Keratinocyte (primary cell): ENCODE results near the gene CEP20. TPM values are rescaled to one million over a fixed set of nuclear protein-coding genes. Genes with fewer than 3 reads are reported as not detected.

Experiments
- DNase-seq: peaks from one replicate; pipeline ENCODE4 v3.0.0-alpha.2; 2011; ENCODE audit warnings: low read depth, missing footprints, low spot score
- FAIRE-seq: peaks from 2 replicates; lab custom pipeline; 2011; peaks lifted over from hg19 to GRCh38; lab: Jason Lieb, UNC
- H2AFZ ChIP-seq: 2 replicates; pipeline ENCODE4 v1.6.0; 2012; ENCODE audit warnings: low read length, control low read depth, inconsistent platforms; ENCODE audit not compliant: control insufficient read depth
- H3K27ac ChIP-seq: 2 replicates; pipeline ENCODE4 v1.5.1; 2011; ENCODE audit warnings: low read length; ENCODE audit not compliant: control insufficient read depth, insufficient read depth
- H3K27me3 ChIP-seq: 3 replicates; pipeline ENCODE4 v1.6.0; 2011; ENCODE audit warnings: low read length; ENCODE audit not compliant: control insufficient read depth, insufficient read depth; ENCODE audit errors: extremely low read depth
- H3K36me3 ChIP-seq, 2 experiments: 2 replicates in 1 of 2; 3 replicates in 1 of 2; pipeline ENCODE4 v1.5.1; 2011; ENCODE audit warnings: low read length in 2 of 2, mild to moderate bottlenecking in 1 of 2; ENCODE audit not compliant: control insufficient read depth in 2 of 2, insufficient read depth in 2 of 2; ENCODE audit errors: extremely low read depth in 1 of 2
- H3K4me1 ChIP-seq: 3 replicates; pipeline ENCODE4 v1.5.1; 2011; ENCODE audit warnings: low read length; ENCODE audit not compliant: control insufficient read depth, insufficient read depth; ENCODE audit errors: extremely low read depth
- H3K4me2 ChIP-seq: 3 replicates; pipeline ENCODE4 v1.6.0; 2011; ENCODE audit warnings: low read depth, low read length; ENCODE audit not compliant: control insufficient read depth, insufficient read depth; ENCODE audit errors: extremely low read depth
- H3K4me3 ChIP-seq, 3 experiments: fragments of 200-600 bp in 1 of 3; sonication (generic) in 1 of 3; 2 replicates in 2 of 3; 3 replicates in 1 of 3; pipeline ENCODE4 v1.5.1; 2011 to 2016; ENCODE audit warnings: low read length in 3 of 3, mild to moderate bottlenecking in 3 of 3, control low read depth in 2 of 3, inconsistent platforms in 1 of 3, low read depth in 1 of 3, mixed read lengths in 1 of 3, mixed run types in 1 of 3, moderate library complexity in 1 of 3; ENCODE audit not compliant: control insufficient read depth in 2 of 3, insufficient read depth in 2 of 3; ENCODE audit errors: extremely low read depth in 1 of 3
- H3K79me2 ChIP-seq: 2 replicates; pipeline ENCODE4 v1.6.0; 2012; ENCODE audit warnings: low read length; ENCODE audit not compliant: control insufficient read depth, insufficient read depth
- H3K9ac ChIP-seq: 3 replicates; pipeline ENCODE4 v1.6.0; 2011; ENCODE audit warnings: low read length; ENCODE audit not compliant: control insufficient read depth, insufficient read depth; ENCODE audit errors: extremely low read depth
- H3K9me1 ChIP-seq: 3 replicates; pipeline ENCODE4 v1.6.0; 2011; ENCODE audit warnings: low read length; ENCODE audit not compliant: control insufficient read depth, insufficient read depth; ENCODE audit errors: extremely low read depth
- H3K9me3 ChIP-seq: 2 replicates; pipeline ENCODE4 v1.5.1; 2012; ENCODE audit warnings: low read depth, low read length; ENCODE audit not compliant: control insufficient read depth
- H4K20me1 ChIP-seq: 3 replicates; pipeline ENCODE4 v1.6.0; 2011; ENCODE audit warnings: low read length; ENCODE audit not compliant: control insufficient read depth, insufficient read depth; ENCODE audit errors: extremely low read depth
- EZH2 ChIP-seq: IDR thresholded peaks from one replicate; pipeline ENCODE4 v1.6.1; 2012; ENCODE audit warnings: inconsistent platforms, mild to moderate bottlenecking, low read length, moderate library complexity
- dilution Hi-C: fragments of 300-500 bp; cut with MboI; formaldehyde crosslinking; loops from one replicate; pipeline ENCODE4 v1.7.0; 2020; ENCODE audit warnings: low sequenced_read_pairs; ENCODE audit not compliant: extremely low pct_ligation_motif_present
- polyA plus RNA-seq, 5 experiments: library from polyadenylated mRNA; depleted of rRNA in 3 of 5; stranded (reverse) in 3 of 5; stranded (forward) in 1 of 5; unstranded in 1 of 5; fragments of >200 nt; gene quantifications; 1 replicate in 1 of 5; 2 replicates in 3 of 5; 3 replicates in 1 of 5; pipeline versions ENCODE4 v1.2.1 to v1.2.3, GENCODE V29; 2011 to 2012; ENCODE audit warnings: missing spikeins in 2 of 5, low read depth in 1 of 5, low replicate concordance in 1 of 5
- TF ChIP-seq, protein P1 (sequence below), 3 experiments: IDR thresholded peaks in 1 of 3; conservative IDR thresholded peaks in 1 of 3; optimal IDR thresholded peaks in 1 of 3; 2 replicates in 2 of 3; 3 replicates in 1 of 3; pipeline versions ENCODE3 to v1.5.1; 2011; ENCODE audit warnings: low read length in 3 of 3, mild to moderate bottlenecking in 3 of 3, moderate library complexity in 2 of 3, control low read depth in 1 of 3, inconsistent platforms in 1 of 3; ENCODE audit not compliant: insufficient read depth in 2 of 3; ENCODE audit errors: extremely low read depth in 1 of 3

CEP20 gene
- polyA plus RNA-seq, 1 donor (not counting 4 experiments of a cell fraction or from before 2014, with no cell fraction given) = 44.1 TPM

DNA sequence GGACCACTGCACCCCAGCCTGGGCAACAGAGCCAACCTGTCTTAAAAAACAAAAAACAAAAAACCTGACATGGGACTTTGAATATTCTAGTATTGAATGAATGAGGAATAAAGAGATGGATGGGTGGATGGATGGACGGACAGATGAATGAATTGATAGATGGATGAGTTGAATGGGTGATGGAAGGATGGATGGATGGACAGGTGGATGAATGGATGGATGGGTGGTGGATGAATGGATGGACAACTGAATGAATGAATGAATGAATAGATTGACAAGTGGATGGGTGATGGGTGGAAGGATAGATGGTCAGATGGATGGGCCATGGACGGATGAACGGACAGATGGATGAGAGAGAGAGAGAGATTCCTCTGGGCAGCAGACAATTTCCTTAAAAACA lies 22.8 kb upstream of the CEP20 start:
- H4K20me1 ChIP-seq = no peaks in the 10 kb centered on the region
- no peaks in the 10 kb centered on the region for H3K9me3 ChIP-seq
- H3K4me2 ChIP-seq = no peak overlapping the region
- H3K9ac ChIP-seq = no peak overlapping the region
- H2AFZ ChIP-seq = no peak overlapping the region
- no peaks in the 10 kb centered on the region for H3K36me3 ChIP-seq
- no peak overlapping the region for H3K4me3 ChIP-seq
- no peak overlapping the region for H3K27ac ChIP-seq
- H3K79me2 ChIP-seq = no peaks in the 10 kb centered on the region
- TF ChIP-seq EZH2 = no peak
- TF ChIP-seq, protein P1, sequence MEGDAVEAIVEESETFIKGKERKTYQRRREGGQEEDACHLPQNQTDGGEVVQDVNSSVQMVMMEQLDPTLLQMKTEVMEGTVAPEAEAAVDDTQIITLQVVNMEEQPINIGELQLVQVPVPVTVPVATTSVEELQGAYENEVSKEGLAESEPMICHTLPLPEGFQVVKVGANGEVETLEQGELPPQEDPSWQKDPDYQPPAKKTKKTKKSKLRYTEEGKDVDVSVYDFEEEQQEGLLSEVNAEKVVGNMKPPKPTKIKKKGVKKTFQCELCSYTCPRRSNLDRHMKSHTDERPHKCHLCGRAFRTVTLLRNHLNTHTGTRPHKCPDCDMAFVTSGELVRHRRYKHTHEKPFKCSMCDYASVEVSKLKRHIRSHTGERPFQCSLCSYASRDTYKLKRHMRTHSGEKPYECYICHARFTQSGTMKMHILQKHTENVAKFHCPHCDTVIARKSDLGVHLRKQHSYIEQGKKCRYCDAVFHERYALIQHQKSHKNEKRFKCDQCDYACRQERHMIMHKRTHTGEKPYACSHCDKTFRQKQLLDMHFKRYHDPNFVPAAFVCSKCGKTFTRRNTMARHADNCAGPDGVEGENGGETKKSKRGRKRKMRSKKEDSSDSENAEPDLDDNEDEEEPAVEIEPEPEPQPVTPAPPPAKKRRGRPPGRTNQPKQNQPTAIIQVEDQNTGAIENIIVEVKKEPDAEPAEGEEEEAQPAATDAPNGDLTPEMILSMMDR (optimal IDR thresholded peaks at IDR 0.05 in 1 of 3, IDR thresholded peaks at IDR 0.05 in 1 of 3, conservative IDR thresholded peaks at IDR 0.05 in 1 of 3; ENCODE audit: extremely low read depth in 1 of 3, insufficient read depth in 2 of 3, low read length in 3 of 3) = no peak
- no peaks in the 10 kb centered on the region for H3K27me3 ChIP-seq
- FAIRE-seq = no peak
- DNase-seq = no peak
- H3K4me1 ChIP-seq = no peaks in the 10 kb centered on the region
- H3K9me1 ChIP-seq = no peaks in the 10 kb centered on the region
- dilution Hi-C loops = no loop called here

DNA sequence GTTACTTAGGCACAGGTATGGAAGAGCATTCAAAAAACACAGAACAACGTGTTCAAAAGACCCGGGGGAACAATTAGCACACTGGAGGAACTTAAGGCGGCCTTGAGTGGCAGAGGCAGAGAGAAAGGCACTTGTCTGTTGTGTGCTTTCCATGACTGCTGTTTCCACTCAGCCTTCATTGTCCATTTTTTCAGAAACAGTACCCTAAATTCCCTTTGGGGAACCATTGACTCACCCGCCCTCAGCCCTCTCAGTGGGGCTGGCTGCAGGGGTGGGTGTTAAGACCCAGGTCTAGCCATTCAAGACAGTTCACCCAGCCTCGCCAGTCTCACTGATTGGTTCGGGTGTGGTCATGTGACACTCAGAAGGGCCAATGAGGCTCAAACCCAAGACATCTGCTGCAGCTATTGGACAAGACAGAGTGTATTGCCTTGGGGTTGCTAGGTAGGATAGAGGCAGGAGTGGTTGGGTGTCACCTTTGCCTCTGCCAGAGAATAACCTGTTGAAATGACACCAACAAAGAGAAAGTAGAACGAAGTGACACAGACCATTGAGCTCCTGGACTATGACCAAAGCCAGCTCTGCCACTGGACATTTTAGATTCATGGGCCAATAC lies 19.6 kb upstream of the CEP20 start:
- Histone ChIP-seq H3K4me1 (no peaks in the 10 kb centered on the region), H3K4me2 (no peak overlapping the region), H4K20me1 (no peaks in the 10 kb centered on the region), H3K9me3 (no peaks in the 10 kb centered on the region), H3K4me3 (no peak overlapping the region), H3K27ac (no peak overlapping the region), H3K79me2 (no peaks in the 10 kb centered on the region), H2AFZ (no peak overlapping the region), H3K9ac (no peak overlapping the region), H3K9me1 (no peaks in the 10 kb centered on the region), H3K27me3 (no peaks in the 10 kb centered on the region), H3K36me3 (no peaks in the 10 kb centered on the region)
- TF ChIP-seq, protein P1 (optimal IDR thresholded peaks at IDR 0.05 in 1 of 3, IDR thresholded peaks at IDR 0.05 in 1 of 3, conservative IDR thresholded peaks at IDR 0.05 in 1 of 3; ENCODE audit: extremely low read depth in 1 of 3, insufficient read depth in 2 of 3, low read length in 3 of 3) = no peak
- TF ChIP-seq EZH2 = no peak
- dilution Hi-C loops = no loop called here
- no peak for FAIRE-seq
- no peak for DNase-seq
